ENCODE results near the gene THPO.

DNA sequence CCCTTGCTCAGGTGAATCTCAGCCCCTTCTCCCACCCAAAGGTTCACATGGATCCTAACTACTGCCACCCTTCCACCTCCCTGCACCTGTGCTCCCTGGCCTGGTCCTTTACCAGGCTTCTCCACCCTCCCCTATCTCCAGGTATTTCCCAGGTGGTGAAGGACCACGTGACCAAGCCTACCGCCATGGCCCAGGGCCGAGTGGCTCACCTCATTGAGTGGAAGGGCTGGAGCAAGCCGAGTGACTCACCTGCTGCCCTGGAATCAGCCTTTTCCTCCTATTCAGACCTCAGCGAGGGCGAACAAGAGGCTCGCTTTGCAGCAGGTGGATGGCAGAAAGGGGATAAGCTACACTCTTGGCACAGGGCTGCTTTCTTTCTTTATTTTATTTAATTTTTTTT, 36.1 kb downstream of the THPO start:
- TF ChIP-seq, protein P1, sequence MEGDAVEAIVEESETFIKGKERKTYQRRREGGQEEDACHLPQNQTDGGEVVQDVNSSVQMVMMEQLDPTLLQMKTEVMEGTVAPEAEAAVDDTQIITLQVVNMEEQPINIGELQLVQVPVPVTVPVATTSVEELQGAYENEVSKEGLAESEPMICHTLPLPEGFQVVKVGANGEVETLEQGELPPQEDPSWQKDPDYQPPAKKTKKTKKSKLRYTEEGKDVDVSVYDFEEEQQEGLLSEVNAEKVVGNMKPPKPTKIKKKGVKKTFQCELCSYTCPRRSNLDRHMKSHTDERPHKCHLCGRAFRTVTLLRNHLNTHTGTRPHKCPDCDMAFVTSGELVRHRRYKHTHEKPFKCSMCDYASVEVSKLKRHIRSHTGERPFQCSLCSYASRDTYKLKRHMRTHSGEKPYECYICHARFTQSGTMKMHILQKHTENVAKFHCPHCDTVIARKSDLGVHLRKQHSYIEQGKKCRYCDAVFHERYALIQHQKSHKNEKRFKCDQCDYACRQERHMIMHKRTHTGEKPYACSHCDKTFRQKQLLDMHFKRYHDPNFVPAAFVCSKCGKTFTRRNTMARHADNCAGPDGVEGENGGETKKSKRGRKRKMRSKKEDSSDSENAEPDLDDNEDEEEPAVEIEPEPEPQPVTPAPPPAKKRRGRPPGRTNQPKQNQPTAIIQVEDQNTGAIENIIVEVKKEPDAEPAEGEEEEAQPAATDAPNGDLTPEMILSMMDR (IDR thresholded peaks at IDR 0.05), result no peak
- no peak for TF ChIP-seq EZH2 (IDR thresholded peaks at IDR 0.05; ENCODE audit: borderline replicate concordance, insufficient read depth, low read depth, low read length, poor library complexity, severe bottlenecking)
